Measurements from ENCODE around the gene LMLN.
"Not testable (repeated sequence)": the region's sequence is repeated elsewhere in the genome, so short reads cannot be mapped to it uniquely, and the experiment has no call there.

Gene LMLN

GRCh38 chr3:197958346-197958745, 1.7 kb upstream of the LMLN start:
- DNase-seq = no peak

- DNase-seq = not testable (repeated sequence)
These were observed 1.2 kb upstream of the LMLN start for GRCh38 chr3:197958848-197959247.

DNA sequence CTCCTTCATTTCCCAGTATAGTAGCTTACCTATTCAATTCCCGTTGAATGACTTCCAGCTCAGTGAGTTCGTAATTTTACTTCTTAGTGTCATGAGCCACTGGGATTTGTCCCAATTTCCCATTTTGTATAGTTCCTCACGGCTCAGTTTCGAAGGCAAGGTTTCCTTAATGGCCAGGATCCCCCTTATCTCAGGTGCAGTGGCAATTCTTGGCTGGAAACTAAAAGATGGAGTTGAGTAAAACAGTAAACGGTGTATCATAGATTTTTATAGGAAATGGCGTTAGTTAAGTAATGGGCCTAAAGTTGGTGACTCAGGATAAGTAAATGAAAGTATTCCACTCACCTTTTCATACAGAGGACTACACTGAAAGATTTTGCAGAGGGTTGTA, 522 bp upstream of the LMLN start:
- no peak for DNase-seq

DNA sequence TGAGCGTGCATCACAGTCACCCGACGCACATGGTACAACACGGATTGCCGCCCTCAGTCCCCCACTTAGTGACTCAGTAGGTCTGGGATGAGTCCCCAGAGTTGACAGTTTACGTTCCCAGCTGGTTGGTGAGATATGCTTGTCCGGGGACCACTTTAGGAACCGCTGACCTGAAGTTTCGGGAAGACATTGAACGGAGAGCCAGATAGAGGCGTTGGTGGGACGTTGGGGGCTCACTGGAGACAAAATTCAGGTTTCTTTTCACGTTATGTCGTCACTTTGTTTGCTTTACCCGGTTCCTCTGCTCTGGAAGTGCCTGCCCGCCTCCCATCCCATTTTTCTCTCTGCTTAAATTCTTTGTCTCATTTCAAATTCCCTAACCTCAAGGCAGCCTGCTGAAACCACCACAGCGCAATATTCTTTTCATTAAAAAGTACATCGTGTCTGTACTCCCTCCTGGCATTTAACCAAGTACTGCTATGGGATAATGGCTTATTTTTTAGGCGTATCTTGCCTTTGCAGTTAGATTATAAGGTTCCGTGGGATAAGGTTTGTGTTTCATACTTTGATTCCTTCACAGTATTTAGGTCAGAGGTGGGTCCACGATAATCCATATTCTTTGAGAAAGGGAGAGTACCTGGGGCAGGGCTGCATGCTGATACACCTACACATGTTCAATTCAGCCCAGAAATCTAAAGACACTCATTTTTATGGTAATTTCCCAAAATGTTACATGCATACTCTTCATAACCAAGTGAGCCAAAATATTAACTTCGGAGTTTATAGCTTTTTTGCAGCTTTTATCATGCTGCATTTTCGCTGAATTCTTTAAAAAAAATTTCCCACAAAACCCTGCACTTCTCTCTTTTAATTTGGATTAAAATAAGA, 921 bp downstream of the LMLN start:
- no peak for DNase-seq

- no peak for DNase-seq
These were observed 1.5 kb downstream of the LMLN start for GRCh38 chr3:197961582-197961945.

DNA sequence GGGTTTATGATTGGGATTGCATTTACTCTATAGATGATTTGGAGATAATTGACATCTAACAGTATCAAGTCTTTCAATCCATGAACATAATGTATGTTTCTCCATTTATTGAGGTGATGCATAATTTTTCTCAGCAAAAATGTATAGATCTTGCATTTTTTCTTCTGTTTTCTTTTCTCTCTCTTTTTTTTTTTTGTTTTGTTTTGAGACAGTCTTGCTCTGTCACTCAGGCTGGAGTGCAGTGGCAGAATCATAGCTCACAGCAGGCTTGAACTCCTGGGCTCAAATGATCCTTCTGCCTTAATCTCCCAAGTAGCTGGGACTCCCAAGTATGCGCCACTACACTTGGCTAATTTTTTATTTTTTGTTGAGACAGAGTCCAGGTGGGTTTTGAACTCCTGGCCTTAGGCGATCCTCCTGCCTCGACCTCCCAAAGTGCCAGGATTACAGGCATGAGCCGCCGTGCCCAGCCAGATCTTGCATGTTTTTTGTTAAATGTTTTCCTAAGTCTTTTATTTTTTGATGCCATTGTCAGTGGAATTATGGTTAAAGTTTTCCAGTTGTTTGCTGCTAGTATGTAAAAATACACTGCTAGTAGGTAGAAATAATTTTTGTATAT, 3.1 kb downstream of the LMLN start:
- DNase-seq = no peak

- DNase-seq = not testable (repeated sequence)
These were observed 7.4 kb downstream of the LMLN start for GRCh38 chr3:197967337-197967989.

GRCh38 chr3:197970588-197970987, 10.6 kb downstream of the LMLN start:
- DNase-seq = no peak

DNA sequence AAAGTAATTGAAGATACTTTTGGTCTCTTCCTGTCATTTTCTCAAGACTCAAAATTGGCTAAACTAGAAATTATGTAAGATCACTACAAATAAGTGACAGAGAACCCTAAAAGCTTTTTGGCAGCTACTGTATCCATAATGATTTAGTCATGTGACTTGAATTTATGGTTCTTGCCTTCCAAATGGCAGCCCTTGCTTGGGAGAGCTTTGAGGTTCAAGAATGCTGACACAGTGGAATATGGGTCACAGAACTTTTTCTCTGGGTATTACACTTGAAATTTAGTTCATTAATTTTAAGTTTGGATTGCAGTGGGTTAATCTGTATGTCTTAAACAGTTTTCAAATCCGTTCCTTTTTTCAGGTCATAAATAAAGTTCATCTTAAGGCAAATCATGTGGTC, 14.0 kb downstream of the LMLN start:
- no peak for DNase-seq

- no peak for DNase-seq
These were observed 15.3 kb downstream of the LMLN start for GRCh38 chr3:197975311-197975710.

GRCh38 chr3:197983076-197983475, 23.1 kb downstream of the LMLN start:
- DNase-seq = no peak

- DNase-seq = no peak
These were observed 29.6 kb downstream of the LMLN start for GRCh38 chr3:197989651-197990050.

GRCh38 chr3:197994736-197995135, 34.7 kb downstream of the LMLN start:
- DNase-seq = no peak

- no peak for DNase-seq
These were observed 36.8 kb downstream of the LMLN start for GRCh38 chr3:197996855-197997254.

GRCh38 chr3:197997936-197998335, 37.9 kb downstream of the LMLN start:
- DNase-seq = no peak

GRCh38 chr3:198017090-198017489, 57.1 kb downstream of the LMLN start:
- no peak for DNase-seq

DNA sequence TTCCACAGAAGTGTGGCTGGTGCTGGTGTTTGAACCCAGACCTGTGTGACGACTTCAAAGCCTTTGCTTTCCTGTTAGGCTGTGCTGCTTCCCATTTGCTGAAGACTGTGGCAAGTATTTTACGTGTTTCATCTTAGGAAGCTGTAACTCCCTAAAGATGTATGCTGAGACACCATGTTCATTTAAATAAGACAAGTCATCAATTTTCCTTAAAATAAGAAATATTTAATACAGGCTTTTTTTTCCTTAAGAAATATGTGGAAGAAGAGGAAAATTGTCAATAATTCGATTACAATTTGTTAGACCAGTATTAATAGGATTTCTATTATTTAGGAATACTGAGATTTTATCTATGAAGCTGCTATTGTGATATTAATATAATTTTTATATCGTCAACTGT, 58.4 kb downstream of the LMLN start:
- DNase-seq = no peak

DNA sequence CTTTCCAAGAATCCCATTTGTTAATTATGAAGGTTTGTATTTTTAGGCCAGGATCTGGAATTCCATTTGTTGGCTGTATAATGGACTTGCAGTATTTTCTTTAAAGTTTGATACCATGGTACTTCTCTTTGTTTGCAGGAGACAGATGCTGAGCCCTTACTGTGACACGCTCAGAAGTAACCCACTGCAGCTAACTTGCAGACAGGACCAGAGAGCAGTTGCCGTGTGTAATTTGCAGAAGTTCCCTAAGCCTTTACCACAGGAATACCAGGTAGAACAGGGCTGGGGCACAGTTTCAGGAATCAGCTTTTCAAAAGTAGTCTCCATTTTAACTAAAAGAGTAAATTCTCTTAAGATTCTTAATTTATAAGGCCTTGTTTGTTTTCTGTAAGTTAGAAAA, 59.1 kb downstream of the LMLN start:
- DNase-seq = no peak

DNA sequence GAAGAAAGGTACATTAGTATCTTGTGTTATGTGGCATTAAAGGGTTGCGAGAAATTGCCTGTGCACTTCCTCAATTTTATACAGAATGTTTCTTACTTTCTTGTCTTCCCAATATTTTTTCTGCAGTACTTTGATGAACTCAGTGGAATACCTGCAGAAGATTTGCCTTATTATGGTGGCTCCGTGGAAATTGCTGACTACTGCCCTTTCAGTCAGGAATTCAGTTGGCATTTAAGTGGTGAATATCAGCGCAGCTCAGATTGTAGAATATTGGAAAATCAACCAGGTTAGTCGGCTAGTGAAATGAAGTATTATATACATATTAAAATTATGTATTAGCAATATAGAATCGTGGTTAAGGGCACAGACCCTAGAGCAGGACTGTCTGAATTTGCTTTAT, 61.3 kb downstream of the LMLN start:
- DNase-seq = no peak

GRCh38 chr3:198022604-198023003, 62.6 kb downstream of the LMLN start:
- no peak for DNase-seq

DNA sequence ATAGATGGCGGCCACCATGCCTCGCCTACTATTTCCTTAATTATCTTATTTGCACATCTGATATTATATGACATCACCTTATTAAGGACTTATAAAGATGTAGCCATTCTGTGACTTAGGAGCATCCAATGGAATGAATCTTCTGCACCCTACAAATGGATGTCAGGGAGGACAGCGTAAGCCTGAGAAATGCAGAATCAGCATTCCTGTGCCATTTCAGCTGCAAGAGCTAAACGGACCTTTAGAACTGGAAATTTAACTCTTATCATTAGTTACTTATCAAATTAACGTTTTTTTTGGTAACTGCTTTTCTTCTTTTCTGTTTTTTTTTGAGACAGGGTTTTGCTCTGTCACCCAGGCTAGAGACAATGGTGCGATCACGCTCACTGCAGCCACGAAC, 65.6 kb downstream of the LMLN start:
- no peak for DNase-seq

- DNase-seq = no peak
These were observed 66.6 kb downstream of the LMLN start for GRCh38 chr3:198026620-198027019.

GRCh38 chr3:198027045-198027798, 67.2 kb downstream of the LMLN start:
- DNase-seq = no peak
